GM12891 (cell line): Measurements from ENCODE around the gene ODF2.

ENCODE experiments used
- PAX5 ChIP-seq: IDR thresholded peaks from 2 replicates; pipeline ENCODE4 v1.6.1; 2011; ENCODE audit warnings: low read length, moderate library complexity, mild to moderate bottlenecking; ENCODE audit not compliant: insufficient read depth, severe bottlenecking
- POLR2A ChIP-seq: IDR thresholded peaks from 2 replicates; pipeline ENCODE4 v1.6.1; 2011; ENCODE audit warnings: low read depth, low read length, control low read depth
- POLR2AphosphoS5 ChIP-seq: IDR thresholded peaks from 2 replicates; pipeline ENCODE4 v1.6.1; 2011; ENCODE audit warnings: low read depth, low read length, control low read depth
- SPI1 ChIP-seq: IDR thresholded peaks from 2 replicates; pipeline ENCODE4 v1.6.1; 2011; ENCODE audit warnings: low read depth, low read length, control low read depth

DNA sequence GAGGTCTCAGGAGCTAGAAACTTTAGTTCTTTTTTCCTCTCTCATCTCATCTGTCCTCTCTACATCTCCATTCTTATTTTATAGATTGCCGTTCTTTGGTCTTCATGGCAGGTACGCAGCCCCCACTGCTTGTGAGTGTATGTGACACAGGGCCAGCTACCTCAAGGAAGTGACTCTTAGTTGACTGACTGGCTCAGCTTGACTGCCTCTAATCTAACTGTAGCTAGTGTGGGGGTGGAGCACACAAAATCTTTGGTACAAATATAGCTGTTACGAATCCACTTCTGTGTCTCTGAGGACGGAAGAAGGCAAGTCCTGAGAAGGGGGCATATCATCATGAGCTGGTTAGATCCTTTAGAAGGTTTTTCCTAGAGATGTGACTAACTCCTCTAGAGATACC lies 76.8 kb downstream of the ODF2 start:
- TF ChIP-seq POLR2A (no peak), SPI1 (no peak), POLR2AphosphoS5 (no peak), PAX5 (no peak)
